HG03045 (cell line): Measurements from ENCODE around the gene SLC35A4.
"Not testable (repeated sequence)": the region's sequence is repeated elsewhere in the genome, so short reads cannot be mapped to it uniquely, and the experiment has no call there.

Source experiments
- ATAC-seq: cut with Tn5 transposase; IDR thresholded peaks from one replicate; pipeline ENCODE4 v1.9.1; 2021; ENCODE audit warnings: mild to moderate bottlenecking, moderate library complexity; ENCODE audit not compliant: unreplicated experiment

SLC35A4 gene

DNA sequence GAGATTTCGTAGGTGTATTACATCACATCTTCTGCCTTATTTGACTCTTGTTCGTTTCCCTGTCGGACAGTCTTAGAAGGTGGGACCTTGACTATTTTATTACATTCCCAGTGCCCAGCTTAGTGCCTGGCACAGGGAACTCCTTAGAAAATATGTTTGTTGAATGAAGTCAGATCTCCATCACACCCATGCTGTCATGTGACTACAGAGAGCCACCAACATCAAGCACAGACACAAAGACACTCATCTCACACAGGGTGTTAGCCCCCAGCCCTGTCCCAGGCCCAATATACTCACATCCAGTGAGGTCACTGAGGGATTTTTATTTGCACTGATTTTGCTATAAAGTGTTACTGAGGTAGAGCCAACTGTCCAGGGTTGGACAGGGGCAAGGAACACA lies 6.7 kb upstream of the SLC35A4 start:
- no peak for ATAC-seq

DNA sequence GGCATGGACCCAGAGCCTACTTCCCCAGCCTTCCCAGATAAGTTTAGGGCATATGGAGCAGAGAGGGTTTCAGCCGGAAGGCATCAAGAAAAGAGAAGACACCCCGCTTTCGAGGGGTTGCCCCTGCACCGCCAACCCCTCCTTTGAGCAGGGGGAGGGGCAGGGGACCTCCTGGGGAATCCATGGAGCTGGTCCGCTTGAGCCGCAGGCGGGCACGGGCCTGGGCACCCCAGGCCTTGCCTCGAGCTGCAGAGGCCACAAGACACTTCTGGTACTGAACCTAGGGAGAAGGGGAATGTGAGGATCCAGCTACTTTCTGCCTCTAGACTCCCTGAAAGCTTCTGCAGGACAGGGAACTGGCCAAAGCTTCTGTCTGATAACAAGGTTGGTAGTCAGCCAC lies 6.1 kb upstream of the SLC35A4 start:
- ATAC-seq: no peak

DNA sequence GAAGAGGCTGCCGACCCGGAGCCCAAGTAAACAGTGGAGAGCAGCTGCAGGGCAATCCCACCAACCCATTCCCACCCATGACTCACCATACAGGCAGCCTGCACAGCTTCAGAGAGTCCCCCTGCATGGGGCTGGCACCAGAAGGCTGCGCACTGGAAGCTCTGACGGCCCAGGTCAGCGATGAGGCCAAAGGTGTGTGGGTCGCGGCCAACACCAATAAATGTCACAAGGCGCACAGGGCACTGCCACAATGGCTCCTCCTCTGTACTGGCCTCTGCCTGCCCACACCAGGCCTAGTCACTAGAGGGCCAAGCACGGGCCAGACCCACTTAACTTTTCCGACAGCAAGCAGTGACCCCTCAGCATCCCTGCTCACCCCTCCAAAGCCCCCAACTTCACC lies 4.4 kb upstream of the SLC35A4 start:
- ATAC-seq: no peak

DNA sequence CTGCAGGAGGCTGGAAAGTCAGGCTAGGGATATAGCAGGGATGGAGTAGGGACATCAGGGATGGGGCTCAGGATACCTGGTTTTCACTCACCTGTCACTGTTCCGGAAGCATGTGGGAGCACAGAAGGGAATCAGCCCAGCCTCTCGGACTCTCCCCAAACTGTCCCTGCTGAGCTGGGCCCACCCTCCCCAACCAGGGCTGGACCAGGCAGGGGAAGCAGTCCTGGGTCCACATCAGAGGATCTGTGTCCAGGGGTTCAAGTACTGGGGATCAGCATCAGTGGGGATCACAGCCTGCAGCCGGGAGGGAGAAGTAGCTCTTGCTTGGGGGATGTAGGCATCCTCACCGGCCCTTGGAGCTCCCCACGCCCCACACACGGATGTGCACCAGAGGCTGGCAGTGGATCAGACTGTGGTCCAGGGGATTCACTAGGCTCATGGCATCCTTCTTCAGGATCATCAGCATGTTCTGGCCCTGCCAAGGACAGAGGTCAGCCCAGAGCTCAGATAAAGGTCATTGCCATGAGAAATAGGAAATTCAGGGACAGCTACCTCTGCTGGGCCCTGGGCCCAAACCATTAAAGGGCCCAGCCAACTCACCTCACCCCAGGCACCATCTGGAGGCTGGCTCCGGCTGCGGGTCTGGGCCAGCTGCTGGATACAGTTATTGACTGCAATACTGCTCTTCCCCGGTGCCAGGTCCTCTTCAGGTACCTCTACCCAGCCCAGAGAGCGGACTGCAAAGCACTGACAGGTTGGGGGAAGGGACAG lies 2.7 kb upstream of the SLC35A4 start:
- no peak for ATAC-seq

DNA sequence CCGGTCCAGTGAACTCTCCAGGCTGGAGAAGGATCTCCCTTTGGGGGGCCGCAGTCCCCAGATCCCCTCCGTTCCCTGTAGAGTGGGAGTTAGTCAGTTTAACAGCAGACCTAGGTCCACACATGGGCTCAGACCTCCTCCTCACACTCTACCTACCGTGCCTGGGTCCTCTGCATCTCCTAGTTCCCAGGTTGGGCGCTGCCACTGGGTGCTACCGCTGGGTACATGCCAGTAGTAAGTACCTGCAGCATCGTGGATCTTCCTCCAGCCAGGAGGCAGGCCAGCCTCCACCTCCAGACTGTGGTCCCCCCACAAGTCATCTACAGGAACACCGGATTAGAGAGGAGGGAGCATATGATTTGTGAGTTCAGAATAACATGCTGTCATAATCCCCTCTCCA lies 1.0 kb upstream of the SLC35A4 start:
- no peak for ATAC-seq

DNA sequence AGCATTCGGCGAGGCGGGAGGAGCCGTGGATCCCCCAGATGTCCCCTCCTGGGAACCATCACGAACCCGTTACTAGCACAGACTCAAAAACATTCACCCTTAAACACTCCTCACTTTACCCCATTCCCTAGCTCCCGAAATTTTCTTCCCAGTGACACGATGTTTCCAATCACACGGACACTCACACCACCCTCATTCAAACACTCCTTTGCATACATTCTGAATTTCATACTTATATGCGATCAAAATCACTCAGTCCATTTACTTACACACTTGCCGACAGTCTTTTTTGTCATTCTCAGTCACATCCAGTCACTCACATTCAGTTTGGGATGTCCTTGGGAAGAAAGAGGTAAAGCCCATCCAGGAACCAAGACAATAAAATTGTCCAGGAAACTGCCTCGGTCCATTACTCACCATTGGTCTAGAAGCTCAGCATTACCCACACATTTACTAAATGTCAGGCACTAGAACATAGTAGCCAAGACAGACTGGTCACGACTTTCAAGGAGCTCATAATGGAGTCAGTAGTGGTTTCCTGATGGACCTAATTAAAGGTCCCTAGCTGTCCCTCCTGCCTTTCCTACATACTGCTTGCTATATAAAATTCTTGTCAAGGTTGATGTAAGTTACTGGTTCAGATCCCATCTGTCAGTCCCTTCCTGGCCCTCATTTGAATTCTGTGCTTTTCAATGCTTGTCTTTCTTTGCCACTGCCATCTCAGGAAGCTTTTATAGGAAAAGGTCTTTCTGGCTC lies 574 bp downstream of the SLC35A4 start:
- no peak for ATAC-seq

DNA sequence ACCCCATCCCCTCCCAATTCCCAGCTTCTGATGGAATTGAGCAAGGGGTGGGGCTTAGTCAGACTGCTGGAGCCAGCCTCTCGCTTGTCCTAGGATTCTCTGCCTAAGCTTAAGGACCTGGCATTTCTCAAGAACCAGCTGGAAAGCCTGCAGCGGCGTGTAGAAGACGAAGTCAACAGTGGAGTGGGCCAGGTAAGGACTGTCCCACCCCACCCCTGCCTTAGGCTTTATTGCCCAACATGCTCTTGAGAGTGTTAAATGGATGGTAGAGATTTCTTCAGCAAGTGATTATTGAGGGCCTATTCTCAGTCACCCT lies 1.1 kb downstream of the SLC35A4 start:
- no peak for ATAC-seq

DNA sequence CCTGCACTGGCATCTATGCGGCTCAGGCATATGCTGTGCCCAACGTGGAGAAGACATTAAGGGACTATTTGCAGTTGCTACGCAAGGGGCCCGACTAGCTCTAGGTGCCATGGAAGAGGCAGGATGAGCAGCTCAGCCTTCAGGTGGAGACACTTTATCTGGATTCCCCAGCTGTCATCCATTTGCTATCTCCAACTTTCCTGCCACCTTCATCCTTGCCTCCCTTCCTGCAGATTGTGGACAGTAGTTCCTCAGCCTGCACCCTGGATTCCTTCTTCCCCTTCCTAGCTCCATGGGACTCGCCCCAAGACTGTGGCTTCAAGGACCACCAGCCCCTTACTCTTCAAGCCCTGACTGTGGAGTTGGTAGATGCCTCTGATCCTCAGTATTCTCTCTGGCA lies 2.0 kb downstream of the SLC35A4 start:
- no peak for ATAC-seq

DNA sequence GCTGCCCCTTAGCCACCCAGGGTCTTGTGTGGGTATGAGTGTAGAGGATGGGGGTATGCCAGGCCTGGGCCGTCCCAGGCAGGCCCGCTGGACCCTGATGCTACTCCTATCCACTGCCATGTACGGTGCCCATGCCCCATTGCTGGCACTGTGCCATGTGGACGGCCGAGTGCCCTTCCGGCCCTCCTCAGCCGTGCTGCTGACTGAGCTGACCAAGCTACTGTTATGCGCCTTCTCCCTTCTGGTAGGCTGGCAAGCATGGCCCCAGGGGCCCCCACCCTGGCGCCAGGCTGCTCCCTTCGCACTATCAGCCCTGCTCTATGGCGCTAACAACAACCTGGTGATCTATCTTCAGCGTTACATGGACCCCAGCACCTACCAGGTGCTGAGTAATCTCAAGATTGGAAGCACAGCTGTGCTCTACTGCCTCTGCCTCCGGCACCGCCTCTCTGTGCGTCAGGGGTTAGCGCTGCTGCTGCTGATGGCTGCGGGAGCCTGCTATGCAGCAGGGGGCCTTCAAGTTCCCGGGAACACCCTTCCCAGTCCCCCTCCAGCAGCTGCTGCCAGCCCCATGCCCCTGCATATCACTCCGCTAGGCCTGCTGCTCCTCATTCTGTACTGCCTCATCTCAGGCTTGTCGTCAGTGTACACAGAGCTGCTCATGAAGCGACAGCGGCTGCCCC lies 2.6 kb downstream of the SLC35A4 start:
- ATAC-seq: no peak

DNA sequence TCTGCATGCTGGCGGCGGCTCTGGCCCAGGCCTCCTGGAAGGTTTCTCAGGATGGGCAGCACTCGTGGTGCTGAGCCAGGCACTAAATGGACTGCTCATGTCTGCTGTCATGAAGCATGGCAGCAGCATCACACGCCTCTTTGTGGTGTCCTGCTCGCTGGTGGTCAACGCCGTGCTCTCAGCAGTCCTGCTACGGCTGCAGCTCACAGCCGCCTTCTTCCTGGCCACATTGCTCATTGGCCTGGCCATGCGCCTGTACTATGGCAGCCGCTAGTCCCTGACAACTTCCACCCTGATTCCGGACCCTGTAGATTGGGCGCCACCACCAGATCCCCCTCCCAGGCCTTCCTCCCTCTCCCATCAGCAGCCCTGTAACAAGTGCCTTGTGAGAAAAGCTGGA lies 3.2 kb downstream of the SLC35A4 start:
- no peak for ATAC-seq

DNA sequence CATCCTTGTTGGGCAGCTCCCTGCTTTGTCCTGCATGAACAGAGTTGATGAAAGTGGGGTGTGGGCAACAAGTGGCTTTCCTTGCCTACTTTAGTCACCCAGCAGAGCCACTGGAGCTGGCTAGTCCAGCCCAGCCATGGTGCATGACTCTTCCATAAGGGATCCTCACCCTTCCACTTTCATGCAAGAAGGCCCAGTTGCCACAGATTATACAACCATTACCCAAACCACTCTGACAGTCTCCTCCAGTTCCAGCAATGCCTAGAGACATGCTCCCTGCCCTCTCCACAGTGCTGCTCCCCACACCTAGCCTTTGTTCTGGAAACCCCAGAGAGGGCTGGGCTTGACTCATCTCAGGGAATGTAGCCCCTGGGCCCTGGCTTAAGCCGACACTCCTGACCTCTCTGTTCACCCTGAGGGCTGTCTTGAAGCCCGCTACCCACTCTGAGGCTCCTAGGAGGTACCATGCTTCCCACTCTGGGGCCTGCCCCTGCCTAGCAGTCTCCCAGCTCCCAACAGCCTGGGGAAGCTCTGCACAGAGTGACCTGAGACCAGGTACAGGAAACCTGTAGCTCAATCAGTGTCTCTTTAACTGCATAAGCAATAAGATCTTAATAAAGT lies 3.9 kb downstream of the SLC35A4 start:
- no peak for ATAC-seq

DNA sequence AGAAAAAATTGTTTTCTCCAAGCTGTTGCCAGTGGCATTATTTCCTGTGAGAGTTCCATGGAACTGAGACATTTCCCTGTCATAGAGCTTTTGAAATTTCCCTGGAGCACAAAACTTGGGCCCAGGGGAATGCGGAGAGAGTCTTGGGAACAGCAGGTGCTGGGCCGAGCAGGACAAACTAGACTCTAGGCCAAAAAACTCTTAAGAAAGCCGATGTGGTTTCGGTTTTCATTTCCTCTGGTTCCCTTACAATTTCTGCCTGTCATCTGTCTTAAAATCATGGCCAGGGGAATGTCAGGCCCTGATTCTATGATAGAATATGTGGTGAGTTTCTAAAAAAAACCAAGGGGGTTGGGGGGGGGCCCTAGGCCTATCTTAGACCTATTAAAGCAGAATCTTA lies 4.6 kb downstream of the SLC35A4 start:
- ATAC-seq: no peak

DNA sequence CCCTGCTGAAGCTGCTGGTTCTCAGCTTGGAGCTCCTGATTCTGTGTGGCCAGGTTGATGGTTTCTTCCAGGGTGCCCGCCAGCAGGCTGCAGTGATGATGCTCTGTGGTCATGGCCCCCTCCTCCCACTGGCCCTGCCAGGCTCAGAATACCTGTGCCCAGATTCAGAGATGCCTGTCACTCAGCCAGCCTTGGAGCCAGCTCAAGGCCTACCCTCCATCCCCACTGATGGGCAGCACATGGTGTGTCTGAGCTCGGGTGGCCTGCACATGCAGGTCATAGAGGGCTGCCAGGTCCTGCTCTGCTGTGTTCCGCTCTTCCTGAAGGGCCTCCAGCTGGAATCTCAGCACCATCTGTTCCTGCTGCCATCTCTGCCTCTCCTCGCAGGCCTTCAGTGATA lies 5.4 kb downstream of the SLC35A4 start:
- ATAC-seq: no peak

DNA sequence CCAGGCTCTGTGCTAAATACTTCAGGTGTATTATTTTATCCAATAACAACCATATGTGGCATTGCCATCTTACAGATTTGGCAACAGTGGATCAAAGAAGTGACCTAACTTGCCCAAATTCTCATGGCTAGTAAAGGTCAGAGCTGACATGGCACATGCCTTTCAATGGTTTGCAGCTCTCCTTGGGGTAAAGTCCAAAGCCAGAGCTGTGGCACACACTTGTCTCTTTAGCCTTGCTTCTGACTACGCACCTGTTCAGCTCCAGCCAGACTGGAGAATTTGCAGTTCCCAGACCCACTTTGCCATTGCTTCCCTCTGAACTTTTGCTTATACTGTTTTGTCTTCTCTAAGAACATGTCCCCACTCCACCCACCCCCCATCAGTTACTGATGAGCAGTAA lies 5.9 kb downstream of the SLC35A4 start:
- no peak for ATAC-seq

DNA sequence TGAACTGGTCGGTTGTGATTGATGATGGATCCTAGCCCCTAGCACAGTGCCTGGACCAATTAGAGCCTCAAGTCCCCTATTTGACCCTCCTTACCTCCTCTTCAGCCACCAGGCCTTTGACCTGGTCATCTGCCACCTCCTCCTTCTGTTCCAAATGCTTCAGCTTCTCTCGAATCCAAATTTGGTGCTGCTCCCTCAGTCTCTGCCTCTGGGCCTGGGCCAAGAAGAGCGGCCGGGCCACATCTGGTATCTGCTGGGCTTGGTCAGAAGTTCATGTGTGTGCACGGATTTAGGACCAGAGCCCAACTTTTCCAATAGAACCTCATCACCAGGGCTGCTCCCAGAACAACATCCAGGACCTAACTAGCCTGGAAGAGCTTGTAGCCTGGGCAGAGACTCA lies 6.5 kb downstream of the SLC35A4 start:
- no peak for ATAC-seq

DNA sequence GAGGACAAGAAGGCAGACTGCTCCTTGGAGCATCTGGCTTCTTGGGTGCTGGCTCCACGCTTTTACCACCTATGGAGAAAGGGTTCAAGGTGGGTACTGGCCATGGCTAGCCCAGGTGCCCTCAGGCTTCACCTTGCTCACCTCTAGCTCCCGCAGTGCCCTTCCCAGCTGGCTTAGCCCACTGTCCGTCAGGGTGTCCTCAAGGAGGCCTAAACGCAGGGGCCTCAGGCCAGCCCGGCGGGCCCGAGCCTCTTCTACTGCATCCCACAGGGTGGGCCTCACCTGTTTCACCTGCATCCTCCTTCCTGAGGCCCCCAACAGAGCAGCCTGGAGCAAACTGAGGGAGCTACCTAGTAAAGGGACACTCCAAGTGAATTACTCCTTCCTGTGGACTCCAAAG lies 9.1 kb downstream of the SLC35A4 start:
- no peak for ATAC-seq

DNA sequence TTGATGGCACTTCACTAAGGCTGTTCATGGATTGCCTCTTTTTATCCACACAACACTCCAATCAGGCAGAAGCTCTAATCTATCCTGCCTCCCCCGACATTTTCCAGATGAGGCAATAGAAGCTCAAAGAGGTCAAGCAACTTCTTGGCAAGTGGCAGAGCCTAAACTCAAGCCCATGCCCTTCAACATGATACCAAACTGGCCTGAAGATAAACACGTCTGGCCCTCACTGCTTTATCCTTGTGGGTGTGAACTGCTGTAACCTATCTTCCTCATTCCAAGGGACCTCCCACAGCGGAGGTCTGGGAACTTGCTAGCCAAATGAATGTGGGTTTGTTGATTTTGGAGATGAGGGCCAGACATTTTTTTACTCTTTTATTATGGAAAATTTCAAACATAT lies 9.5 kb downstream of the SLC35A4 start:
- ATAC-seq: no peak

DNA sequence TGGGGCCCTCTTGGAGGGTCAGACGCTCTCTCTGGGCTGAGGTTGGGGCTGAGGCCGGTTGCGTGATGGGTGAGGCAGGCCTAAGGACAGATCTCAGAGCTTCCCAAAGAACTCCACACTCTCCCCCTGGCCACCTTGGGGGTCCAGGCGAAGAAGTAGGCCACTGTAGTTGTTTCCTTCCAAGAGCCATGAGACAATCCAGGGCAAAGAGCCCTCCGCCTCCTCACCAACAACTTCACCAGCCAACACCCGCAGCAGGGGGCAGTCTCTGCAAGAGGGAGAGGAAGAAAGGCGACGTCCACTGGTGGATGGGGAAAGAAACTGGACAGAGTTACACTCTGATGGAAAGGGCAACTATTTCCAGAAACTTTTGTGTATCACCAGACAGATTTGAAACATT lies 10.7 kb downstream of the SLC35A4 start:
- ATAC-seq: no peak

DNA sequence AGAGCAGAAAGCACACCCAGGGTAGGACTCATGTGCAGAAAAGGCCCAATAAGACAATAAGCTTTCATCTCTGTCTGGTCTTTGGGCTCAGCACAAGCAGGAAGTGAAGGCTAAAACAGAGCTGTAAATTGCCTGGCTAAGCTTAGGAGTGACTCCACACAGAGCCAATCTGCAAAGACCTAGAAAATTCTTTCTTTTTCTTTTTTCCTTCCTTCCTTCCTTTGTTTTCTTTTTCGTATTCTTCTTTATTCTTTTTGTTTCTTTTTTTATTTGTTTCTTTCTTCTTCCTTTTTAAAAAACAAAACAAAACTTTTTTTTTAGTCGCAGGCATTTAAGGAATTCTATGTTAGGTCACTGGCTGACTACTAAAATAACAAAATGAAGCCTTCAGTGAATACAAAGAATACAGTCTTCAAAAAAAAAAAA lies 12.2 kb downstream of the SLC35A4 start:
- ATAC-seq: no peak

DNA sequence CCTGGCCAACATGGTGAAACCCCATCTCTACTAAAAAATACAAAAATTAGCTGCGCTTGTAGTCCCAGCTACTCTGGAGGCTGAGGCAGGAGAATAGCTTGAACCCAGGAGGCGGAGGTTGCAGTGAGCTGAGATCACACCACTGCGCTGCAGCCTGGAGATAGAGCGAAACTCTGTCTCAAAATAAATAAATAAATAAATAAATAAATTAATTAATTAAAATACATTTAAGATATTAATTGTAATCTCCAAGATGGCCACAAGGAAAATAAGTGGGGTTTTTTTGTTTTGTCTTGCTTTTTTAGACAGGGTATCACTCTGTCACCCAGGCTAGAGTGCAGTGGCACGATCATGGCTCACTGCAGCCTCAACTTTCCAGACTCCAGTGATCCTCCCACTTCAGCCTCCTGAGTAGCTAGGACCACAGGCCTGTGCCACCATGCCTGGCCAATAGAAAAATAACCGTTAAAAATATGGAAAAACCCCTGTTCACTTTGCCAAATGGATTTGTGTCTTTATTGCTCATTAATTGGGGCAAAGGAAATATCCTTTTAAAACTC lies 14.6 kb downstream of the SLC35A4 start:
- not testable (repeated sequence) for ATAC-seq

DNA sequence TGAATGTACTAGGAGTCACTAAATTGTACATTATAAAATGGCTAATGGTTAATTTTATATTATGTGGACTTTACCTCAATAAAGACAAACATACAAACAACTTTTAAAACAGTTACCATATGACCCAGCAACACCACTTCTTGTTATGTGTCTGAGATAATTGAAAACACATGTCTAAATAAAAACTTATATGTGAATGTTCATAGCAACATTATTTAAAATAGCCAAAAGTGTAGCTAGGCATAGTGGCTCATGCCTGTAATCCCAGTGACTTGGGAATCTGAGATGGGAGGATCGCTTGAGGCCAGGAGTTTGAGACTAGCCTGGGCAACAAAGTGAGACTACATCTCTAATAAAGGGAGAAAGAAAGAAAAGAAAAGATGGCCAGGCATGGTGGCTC lies 22.9 kb downstream of the SLC35A4 start:
- no peak for ATAC-seq
